GM19043 (cell line): Measurements from ENCODE around the gene TPGS1.
A peak's percentile ranks its signal among the peaks of the same experiment; 100 is the strongest.

Source experiments
- ATAC-seq: cut with Tn5 transposase; IDR thresholded peaks from one replicate; pipeline ENCODE4 v1.9.1; 2021; ENCODE audit warnings: low read depth; ENCODE audit not compliant: unreplicated experiment

The TPGS1 gene

DNA sequence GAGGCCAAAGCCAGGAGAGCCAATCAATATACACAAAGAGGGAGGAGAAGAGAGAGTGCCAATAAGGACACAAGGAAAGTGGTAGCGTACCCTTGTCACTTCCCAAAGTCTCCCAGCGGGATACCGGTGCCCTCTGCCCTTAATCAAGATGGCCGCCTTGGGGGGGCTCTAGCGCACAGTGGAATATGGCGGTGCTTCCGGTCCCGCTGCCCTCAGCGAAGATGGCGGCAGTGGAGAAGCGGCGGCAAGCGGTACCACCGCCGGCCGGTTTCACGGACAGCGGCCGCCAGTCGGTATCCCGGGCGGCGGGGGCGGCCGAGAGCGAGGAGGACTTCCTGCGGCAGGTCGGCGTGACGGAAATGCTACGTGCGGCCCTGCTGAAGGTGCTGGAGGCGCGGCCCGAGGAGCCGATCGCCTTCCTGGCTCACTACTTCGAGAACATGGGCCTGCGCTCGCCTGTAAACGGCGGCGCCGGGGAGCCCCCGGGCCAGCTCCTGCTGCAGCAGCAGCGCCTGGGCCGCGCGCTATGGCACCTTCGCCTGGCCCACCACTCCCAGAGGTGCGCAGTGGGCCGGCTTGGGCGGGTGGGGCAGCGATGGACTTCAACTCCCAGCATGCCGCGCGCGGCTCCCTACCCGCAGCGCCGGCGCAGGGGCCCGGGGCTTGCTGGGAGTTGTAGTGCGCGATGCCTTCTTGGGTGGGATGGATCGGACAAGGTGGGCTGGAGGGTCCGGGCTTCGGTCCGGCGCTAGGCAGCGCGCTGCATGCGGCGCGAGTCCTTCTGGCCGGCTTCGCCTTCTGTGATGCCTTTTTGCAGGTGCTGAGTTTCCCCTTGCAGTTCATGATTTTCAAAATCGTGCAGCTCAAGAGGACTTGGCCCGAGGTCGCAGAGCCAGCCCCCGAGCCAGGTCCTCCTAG is at the start of gene TPGS1:
TPGS1 (plus strand) TSS at position 212 of the 918 bp plus-strand sequence; CDS start at position 222, 10 bp downstream.
- ATAC-seq: peak; percentile 44

DNA sequence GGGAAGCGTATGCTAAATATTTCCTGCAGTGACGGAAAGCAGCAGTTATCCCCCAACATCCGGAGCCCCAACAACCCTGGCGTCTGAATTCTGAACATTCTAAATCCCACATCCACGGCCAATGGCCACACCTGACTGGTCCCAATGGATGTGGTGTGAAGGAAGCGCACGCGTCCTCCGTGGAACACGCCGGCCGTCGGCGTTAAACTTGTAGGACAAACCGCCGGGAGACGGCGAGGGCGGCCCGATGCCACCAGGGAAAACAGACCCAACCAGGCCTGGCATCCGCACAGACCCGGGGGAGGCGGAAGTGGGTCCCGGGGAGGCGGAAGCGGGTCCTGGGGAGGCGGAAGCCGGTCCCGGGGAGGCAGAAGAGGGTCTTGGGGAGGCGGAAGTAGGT is 49.7 kb upstream of the TPGS1 start:
- no peak for ATAC-seq

GRCh38 chr19:458091-459042 is 48.9 kb upstream of the TPGS1 start:
- no peak for ATAC-seq

GRCh38 chr19:459724-460511 is 47.4 kb upstream of the TPGS1 start:
- no peak for ATAC-seq

- no peak for ATAC-seq
Measured at GRCh38 chr19:460877-461720, 46.2 kb upstream of the TPGS1 start, which contains the start of gene SHC2. TSS of gene SHC2 (minus strand) at chr19:461033. CDS start at chr19:460996, 37 bp downstream.

GRCh38 chr19:461721-462551 is 45.4 kb upstream of the TPGS1 start:
- no peak for ATAC-seq

- no peak for ATAC-seq
Measured at GRCh38 chr19:463483-464207, 43.7 kb upstream of the TPGS1 start.

GRCh38 chr19:464208-464545 is 43.1 kb upstream of the TPGS1 start:
- no peak for ATAC-seq

DNA sequence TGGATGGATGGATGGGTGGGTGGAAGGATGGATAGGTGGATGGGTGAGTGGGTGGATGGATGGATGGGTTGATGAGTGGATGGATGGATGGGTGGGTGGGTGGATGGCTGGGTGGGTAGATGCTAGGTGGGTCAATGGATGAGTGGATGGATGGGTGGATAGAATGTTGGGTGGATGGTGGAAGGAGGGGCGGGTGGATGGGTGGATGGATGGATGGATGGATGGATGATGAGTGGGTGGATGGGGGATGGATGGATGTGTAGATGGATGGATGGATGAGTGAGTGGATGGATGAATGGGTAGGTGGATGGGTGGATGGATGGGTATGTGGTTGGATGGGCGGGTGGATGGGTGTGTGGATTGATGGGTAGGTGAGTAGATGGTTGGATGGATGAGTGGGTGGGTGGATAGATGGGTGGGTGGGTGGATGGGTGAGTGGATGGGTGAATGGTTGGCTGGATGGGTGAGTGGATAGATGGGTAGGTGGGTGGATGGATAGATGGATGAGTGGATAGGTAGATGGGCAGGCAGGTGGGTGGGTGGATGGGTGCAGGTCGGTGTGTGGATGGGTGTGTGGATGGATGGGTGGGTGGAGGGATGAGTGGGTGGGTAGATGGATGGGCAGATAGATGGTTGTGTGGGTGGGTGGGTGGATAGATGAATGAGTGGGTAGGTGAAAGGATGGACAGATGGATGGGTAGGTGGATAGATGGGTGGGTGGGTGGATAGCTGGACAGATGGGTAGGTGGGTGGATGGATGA is 42.1 kb upstream of the TPGS1 start:
- ATAC-seq: no peak

- ATAC-seq: no peak
Measured at GRCh38 chr19:467554-467953, 39.7 kb upstream of the TPGS1 start.

DNA sequence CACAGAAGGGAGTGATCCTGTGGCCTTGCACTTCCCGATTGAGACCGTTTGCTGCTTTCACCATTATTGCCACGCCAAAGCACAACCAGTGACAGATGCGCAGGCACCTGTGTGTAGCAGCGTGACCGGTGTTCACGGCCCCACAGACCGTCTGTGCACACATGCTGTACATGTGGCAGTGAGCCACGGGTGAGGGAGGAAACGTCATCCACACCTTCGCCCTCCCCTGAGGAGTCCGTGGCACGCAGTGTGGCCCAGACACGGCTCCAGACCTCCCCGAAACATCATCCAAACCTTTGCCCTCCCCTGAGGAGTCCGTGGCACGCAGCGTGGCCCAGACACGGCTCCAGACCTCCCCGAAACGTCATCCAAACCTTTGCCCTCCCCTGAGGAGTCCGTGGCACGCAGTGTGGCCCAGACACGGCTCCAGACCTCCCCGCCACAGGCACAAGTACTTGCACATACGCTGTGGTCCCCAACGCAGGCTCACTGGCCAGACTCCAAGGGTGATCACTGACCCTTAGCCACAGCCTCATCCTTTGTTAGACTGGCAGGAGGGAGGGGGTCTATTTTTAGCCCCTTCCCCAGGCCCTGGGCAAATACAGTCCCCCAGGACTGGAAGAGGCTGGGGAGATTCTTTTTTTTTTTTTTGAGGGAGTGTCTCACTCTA is 38.6 kb upstream of the TPGS1 start:
- ATAC-seq: no peak

DNA sequence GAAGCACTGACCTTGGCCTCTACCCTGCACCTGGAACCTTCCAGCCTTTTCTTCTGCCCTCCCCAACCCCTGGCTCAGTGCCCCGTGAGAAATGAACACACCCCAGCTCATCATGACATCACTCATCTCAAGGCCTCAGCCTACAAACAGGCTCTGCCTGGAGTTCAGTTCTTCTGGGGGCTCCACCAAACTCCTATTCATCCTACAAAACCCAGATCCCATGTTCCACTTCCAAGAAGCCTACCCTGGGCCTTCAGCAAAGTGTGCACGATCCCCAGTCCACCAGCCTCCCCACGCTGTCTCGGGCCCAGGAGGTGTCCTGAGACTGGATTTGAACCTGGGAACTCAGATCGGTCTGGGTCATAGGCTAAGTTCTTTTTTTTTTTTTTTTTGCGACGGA is 37.5 kb upstream of the TPGS1 start:
- ATAC-seq: no peak

DNA sequence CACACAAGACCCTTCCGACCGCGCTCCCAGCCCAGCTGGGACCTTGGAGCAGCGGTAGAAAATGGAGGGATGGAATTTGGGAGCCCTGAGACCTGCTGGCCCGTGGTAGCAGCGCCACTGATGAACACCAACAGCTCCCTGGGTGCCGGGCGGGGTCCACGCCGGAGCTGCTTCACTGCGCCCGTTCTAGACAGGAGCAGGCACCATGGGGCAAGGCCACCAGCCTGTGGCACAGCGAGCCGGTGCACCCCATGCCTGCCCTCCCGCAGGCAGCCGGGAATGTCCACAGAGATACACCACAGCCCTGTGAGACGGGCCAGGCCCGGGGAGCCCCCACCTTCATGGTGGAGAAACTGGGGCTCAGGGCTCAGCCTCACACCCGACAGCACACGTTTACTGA is 36.6 kb upstream of the TPGS1 start:
- no peak for ATAC-seq

DNA sequence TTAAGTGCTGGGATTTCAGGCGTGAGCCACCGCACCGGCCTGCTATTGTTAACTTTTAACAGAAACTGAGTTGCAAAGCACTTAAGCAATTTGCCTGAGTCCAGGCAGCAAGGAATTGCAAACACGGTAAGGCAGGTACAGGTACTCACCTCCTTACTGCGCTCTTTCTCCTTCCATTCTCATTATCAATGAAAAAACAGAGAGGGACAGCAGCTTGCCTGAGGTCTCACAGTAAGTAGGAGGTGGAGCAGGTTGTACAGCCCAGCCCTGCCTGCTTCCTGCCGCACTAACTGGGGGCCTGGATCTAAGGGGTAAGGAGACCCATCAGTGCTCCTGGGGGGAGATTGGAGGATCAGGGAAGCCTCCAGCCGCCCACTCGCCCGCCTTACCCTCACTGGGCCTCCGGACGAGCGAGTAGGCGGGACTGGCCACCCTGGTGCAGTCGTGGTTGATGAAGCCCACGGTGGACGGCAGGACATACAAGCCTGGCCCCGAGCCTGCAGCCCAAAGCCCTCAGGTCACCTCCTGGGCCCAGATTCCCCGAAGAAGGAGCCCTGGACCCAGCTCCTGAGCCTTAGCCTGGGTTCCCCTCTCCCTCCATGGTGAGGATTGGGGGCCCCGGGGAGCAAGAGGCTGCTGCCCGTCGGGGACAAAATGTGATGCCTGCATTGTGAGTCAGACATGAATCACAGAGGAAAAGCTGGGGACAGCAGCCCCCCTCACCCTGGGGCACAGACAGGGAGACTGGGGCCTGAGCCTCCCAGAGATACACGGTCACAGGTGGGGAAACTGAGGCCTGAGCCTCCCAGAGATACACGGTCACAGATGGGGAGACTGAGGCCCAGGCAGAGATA is 35.1 kb upstream of the TPGS1 start:
- ATAC-seq: no peak

DNA sequence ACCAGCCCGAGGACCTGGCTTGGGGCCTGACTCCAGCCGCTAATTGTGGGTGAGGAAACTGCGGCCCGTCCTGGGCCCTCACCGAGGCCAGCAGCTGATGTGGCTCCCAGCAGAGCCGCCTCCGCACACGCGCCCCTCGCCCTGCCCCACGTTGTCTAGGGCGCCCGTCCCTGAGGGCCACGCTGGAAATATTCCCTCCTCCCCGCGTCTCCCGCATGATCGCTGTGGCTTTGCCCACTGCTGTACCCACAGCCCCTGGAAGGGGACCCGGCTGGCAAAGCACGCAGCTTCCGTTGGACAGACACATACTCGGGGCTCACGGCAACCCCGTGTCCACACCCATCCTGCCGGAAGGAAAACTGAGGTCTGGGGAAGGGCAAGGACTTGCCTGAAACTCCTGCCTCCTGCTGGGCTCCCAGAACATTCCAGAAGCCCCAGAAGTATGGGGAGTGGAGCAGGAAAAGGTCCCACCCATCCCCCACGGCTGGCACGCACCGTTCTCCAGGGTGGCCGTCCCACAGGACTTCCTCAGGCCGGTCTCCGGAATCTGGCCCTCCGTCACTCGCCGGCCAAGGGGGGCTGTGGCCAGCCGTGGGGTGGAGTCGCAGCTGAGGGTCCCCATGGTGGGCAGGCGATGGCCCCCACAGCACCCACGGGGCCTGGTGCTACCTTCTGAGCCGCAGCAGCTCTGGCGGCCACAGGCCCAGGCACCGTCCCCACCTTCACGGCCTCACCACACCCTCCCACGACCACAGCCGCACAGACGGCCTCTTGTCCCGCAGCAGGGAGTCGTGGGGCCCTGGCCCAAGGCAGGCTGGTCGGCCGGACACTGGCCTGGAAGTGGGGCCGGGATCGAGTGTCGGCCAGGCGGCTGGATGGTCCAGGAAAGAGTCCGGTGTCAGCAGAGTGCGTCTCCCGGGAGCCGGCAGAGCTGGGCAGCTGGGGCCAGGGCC is 32.9 kb upstream of the TPGS1 start:
- no peak for ATAC-seq
